Measurements from ENCODE around the gene LRIT1.

DNA sequence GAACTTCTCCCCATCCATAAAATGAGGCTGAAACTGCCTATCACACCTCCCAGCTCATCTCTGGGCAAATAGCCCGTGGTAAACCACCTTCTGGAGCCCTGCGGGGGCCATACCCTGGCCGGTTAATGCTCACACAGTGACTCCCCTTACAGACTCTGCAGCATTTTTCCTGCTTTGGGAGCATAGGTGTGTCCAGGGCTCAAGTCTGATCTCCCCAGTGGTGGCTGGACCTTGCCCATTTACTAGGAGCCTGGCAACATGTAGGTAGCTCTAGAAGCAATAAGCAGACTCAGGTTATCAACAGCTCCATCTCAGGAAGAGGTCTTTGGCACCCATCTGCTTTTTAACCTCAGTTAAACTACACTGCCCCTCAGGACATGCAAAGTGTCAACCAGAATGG is 52.5 kb downstream of the LRIT1 start:
- TF ChIP-seq CTCF (IDR thresholded peaks at IDR 0.05; ENCODE audit: low read length) (no peak), EZH2 (IDR thresholded peaks at IDR 0.05; ENCODE audit: borderline replicate concordance, low read length) (no peak)
